ENCODE data around the gene TRIM65.
"Not testable (repeated sequence)": the region's sequence is repeated elsewhere in the genome, so short reads cannot be mapped to it uniquely, and the experiment has no call there.

Gene TRIM65

DNA sequence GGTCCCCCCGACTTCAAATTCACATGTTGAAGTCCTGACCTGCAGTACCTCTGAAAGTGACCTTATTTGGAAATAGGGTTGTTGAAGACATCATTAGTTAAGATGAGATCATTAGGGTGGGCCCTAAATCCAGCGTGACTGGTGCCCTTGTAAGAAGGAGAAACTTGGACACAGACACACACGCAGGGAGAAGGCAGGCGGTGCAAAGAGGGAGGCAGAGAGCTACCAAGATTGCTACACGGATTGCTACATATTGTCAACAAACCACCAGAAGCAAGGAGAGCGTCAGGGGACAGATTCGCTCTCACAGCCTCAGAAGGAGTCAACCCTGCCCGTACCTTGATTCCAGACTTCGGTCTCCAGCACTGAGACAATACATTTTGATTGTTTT is 34.8 kb downstream of the TRIM65 start:
- in situ Hi-C loops (cut with MboI; ENCODE audit: low pct_unique_long_range_greater_than_20kb, low sequenced_read_pairs): no loop called here
- no peak for DNase-seq

- in situ Hi-C loops (cut with MboI; ENCODE audit: low pct_unique_long_range_greater_than_20kb, low sequenced_read_pairs); DNase-seq: not testable (repeated sequence)
Measured at GRCh38 chr17:75859358-75859757, 37.4 kb downstream of the TRIM65 start.

DNA sequence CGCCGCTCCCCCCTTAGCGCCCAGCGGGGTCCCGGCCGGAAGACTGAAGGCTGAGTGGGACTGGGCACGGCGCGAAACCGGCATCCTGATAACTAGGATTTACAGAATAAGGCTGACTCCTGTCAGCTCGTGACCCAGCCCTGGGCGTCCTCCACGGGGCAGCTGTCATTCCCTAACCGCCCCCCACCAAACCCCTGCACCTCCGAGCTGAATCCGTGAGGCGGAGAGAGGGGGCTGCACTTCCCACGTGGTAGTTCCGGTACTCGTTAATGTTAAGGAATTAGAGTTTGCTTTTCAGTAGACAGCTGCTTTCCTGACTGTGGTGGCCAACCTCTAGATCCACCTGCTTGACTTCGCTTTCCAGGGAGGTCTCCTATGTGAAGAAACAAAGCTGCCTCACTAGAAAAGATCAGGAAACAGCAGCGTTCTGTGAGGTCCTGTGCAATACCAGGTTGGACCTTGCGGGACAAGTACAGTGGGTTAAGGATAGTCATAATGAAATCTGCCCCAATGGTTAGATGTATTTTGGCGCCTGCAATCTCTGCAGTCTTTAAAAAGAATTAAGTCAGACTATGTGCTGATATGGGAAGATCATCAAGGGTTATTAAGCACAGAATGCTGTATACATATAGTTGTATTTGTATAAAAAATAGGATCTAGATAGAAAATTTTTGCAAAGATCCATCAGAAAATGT is 40.5 kb downstream of the TRIM65 start:
- peak; percentile 66 for DNase-seq
- in situ Hi-C loops (cut with MboI; ENCODE audit: low pct_unique_long_range_greater_than_20kb, low sequenced_read_pairs): no loop called here

DNA sequence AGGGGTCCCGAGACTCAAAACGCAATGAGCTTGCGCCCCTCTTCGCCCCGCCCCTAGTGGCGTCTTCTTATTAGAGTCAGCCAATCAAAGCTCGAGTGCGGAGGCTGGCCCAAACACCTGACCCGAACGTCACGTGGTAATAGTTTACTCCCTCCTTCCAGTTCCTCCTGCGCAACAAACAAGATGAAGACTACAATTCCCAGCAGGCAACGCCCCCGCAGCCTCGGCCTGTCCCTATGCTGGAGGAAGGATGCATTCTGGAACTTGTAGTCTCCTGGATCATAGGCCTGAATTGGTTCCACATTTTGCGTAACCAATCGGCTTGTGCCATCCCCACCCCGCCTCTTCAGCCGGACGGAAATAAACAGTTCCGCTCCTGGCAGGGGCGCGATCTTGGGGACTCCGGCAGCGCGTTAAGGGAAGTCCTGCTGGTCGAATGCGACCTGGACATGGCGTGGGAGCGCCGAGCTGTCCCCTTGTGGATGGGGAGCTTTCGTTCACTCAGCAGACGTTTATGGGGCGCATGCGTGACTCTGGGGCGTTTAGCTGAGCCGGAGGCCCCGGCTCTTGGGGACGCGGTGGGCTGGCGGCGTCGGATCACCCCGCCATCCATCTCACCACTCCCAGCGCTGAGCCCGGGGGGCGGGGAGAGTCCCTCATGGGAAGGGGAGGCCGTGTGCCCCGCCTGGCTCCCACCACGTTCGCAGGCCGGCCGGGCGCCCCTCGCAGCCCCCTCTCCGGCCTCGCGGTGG is 41.3 kb downstream of the TRIM65 start, which contains the start of gene WBP2:
WBP2 (minus strand) TSS at position 26 of the 752 bp plus-strand sequence. CDS start 38 bp downstream, outside the sequence.
- peak; percentile 100 for DNase-seq
- in situ Hi-C loops (cut with MboI; ENCODE audit: low pct_unique_long_range_greater_than_20kb, low sequenced_read_pairs): no loop called here

GRCh38 chr17:75854881-75855309 is 41.9 kb downstream of the TRIM65 start:
- in situ Hi-C loops (cut with MboI; ENCODE audit: low pct_unique_long_range_greater_than_20kb, low sequenced_read_pairs): no loop called here

DNA sequence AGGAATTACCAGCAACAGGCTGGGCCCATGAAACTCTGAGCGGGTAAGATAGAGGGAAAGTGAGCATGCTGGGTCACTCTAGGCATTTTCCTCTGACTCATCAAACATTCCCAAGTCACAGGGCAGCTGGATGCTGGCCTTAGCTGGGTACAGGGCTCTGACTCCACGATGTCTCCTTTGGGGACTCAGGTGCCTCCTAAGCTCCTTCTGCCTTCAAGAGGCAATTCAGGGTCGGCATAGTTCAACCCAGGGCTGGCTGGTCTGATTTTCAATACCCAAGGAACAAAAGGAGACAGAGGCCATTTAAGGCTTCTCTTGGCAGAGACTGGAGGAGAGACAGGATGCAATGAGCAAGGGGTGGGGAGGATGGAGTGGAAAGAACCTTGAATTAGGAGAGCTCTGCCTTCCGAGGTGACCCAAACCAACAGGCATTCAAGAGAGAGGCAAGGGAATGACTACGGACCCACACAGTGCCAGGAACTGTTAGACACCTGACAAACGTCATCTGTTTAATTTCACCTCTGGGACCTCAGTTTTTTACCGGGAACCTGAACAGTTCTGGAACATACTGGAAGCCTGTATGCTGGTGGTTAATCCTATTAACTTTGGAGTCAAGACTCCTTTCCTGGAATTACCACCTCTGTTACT is 42.5 kb downstream of the TRIM65 start:
- in situ Hi-C loops (cut with MboI; ENCODE audit: low pct_unique_long_range_greater_than_20kb, low sequenced_read_pairs): no loop called here
- DNase-seq: no peak

More at GRCh38 chr17:75854881-75855309, 41.9 kb downstream of the TRIM65 start:
- DNase-seq: no peak

GRCh38 chr17:75853433-75853832 is 43.3 kb downstream of the TRIM65 start:
- in situ Hi-C loops (cut with MboI; ENCODE audit: low pct_unique_long_range_greater_than_20kb, low sequenced_read_pairs): no loop called here
- no peak for DNase-seq

DNA sequence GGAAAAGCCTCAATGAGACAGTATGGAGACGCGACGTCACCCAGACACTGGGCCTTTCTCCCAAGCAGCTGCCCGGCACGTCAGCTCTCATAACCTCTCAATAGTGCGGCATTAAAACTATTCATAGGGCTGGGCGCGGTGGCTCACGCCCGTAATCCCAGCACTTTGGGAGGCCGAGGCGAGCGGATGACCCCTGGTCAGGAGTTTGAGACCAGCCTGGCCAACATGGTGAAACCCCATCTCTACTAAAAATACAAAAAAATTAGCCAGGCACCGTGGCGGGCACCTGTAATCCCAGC is 45.1 kb downstream of the TRIM65 start:
- in situ Hi-C loops (cut with MboI; ENCODE audit: low pct_unique_long_range_greater_than_20kb, low sequenced_read_pairs): not testable (repeated sequence)

DNA sequence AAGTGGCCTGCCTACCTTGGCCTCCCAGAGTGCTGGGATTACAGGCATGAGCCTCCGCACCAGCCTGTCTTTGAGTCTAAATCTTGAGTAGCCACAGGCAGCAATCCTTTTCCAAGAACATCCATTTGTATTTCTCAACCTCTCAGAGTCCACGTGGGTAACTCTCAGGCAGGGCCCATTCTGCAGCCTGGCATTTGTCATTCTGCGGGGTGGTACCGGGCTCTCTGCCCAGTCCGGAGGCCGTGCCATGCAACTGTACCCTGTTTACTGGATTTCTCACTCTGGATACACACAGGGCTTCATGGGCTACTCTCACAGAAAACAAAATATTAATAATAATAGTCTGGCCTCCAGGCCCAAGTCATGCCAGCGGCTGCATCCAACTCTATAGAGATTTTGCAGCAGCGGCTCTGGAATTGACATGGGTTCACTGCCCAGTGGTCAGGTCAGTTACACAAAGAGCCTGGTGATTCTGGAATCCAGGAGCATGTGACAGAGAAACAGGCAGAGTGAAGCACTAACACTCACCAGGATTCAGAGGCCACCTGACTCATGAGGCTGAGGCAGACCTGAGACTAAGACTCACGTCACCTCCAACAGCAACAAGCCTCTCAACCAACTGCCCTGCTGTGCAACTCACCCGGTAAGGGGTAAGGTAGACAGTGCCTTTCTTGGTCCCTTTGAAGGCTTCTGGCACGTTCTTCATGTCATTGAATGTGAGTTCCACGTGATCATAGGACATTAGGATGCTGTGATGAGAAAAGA is 45.6 kb downstream of the TRIM65 start:
- no peak for DNase-seq
- in situ Hi-C loops (cut with MboI; ENCODE audit: low pct_unique_long_range_greater_than_20kb, low sequenced_read_pairs): no loop called here

More for the DNA sequence above, 45.1 kb downstream of the TRIM65 start:
- not testable (repeated sequence) for DNase-seq

- in situ Hi-C loops (cut with MboI; ENCODE audit: low pct_unique_long_range_greater_than_20kb, low sequenced_read_pairs): no loop called here
- DNase-seq: no peak
Measured at GRCh38 chr17:75849724-75850123, 47.0 kb downstream of the TRIM65 start.

DNA sequence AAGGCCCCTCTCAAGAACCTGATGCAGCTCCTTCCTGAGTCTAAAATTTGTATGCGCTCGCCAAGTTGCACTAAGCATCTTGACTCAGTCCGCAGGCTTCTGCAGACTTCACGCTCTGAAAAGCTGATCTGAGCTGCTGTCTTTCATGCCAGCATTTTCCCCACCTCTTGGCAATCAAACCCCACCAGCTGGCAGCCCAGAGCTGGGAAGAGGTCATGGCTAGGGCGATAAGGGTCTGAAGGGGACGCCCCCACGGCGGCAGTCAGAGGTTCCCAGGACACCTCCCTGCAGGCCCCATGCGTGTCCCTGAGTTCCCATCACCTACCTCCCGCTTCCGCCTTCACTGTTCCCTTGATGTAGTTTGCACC is 47.5 kb downstream of the TRIM65 start:
- no peak for DNase-seq
- in situ Hi-C loops (cut with MboI; ENCODE audit: low pct_unique_long_range_greater_than_20kb, low sequenced_read_pairs): no loop called here

GRCh38 chr17:75848523-75849278 is 48.0 kb downstream of the TRIM65 start:
- in situ Hi-C loops (cut with MboI; ENCODE audit: low pct_unique_long_range_greater_than_20kb, low sequenced_read_pairs): no loop called here
- peak; percentile 83 for DNase-seq

GRCh38 chr17:75847614-75848522 is 48.9 kb downstream of the TRIM65 start:
- in situ Hi-C loops (cut with MboI; ENCODE audit: low pct_unique_long_range_greater_than_20kb, low sequenced_read_pairs): no loop called here
- no peak for DNase-seq

DNA sequence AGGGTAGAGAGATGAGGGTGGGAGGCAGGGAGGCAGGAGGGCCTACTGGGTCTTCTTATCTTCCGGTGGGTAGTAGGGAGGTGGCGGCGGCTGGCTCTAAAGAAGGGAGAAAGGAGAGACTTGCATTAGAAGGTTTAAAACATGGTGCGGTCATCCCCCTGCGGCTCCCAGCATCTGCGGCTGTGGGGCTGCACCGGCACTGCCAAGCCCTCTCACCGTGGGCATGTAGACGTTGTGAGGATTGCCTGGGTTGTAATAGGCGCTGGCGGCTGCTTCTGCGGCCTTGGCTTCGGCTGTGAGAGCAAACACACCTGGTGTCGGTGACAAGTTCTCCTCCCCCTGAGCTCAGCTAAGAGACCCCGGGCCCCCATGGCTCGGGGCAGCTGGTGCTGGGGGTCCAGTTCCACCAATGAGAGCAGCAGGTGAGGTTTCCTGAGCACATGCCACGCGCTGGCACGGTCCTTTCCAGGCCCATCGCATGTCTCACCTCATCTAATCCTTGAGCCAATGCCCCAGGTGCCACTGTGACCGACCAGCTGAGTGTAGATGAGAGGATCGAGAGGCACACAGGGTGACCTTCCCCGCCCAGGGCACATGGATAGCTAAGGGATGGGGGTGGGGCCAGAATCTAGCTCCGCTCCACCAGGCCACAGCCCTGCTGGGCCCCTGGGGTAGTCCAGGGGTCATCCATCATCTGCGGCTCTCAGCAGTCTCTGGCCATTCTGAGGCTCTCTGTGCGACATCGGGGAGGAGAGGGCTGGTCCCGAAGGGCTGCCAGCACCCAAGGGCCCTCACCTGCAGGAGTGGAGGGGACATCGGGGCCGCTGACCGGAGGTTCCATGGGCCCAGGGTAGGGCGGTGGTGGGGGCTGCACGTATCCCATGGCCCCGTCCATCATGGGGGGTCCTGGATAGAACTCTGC is 49.8 kb downstream of the TRIM65 start:
- no peak for DNase-seq
- in situ Hi-C loops (cut with MboI; ENCODE audit: low pct_unique_long_range_greater_than_20kb, low sequenced_read_pairs): no loop called here

- in situ Hi-C loops (cut with MboI; ENCODE audit: low pct_unique_long_range_greater_than_20kb, low sequenced_read_pairs): no loop called here
- no peak for DNase-seq
Measured at GRCh38 chr17:75845933-75846691, 50.6 kb downstream of the TRIM65 start.

DNA sequence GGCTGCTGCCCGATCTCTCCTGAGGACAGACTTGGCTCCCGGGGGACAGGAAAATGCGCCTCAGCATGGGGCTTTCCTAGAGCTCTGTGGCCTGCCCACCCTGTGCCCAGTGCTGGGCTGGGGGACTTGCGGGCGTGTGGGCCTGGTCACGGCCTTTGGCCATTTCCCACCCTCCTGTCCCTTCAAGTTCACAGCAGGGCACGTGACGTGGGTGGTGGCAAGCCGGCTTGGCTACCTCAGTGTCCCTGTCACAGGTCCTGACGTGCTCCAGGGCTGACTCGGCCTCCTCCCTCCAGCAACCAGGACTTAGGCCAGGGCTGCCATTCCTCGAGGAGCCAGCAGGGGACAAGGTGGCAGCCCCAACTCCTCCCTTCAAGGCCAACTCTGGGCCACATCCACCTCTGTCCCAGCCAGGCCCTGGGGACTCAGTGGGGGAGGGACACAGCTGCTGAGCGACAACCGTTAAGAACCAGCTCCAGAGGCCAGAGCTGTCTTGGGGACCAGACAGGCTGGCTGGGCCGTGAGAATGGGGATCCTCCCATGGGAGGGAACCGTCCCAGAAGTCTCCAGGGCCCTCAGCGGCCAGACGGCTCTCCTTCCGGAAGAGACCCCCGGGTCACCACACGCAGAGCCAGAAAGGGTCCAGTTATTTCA is 51.6 kb downstream of the TRIM65 start:
- peak; percentile 95 for DNase-seq
- in situ Hi-C loops (cut with MboI; ENCODE audit: low pct_unique_long_range_greater_than_20kb, low sequenced_read_pairs): no loop called here
